Measurements from ENCODE around the gene LONRF2.

DNA sequence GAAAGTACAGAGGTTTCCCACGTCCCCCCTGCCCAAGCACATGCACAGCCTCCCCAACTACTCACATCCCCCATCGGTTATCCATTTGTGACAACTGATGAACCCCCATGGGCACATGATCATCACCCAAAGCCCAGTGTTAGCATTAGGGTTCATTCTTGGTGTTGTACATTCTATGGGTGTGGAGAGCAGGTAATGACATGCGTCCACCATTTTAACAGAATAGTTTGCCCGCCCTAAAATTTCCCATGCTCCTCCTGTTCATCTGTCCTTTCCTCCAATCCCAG lies 74.3 kb downstream of the LONRF2 start:
- TF ChIP-seq, protein P1, sequence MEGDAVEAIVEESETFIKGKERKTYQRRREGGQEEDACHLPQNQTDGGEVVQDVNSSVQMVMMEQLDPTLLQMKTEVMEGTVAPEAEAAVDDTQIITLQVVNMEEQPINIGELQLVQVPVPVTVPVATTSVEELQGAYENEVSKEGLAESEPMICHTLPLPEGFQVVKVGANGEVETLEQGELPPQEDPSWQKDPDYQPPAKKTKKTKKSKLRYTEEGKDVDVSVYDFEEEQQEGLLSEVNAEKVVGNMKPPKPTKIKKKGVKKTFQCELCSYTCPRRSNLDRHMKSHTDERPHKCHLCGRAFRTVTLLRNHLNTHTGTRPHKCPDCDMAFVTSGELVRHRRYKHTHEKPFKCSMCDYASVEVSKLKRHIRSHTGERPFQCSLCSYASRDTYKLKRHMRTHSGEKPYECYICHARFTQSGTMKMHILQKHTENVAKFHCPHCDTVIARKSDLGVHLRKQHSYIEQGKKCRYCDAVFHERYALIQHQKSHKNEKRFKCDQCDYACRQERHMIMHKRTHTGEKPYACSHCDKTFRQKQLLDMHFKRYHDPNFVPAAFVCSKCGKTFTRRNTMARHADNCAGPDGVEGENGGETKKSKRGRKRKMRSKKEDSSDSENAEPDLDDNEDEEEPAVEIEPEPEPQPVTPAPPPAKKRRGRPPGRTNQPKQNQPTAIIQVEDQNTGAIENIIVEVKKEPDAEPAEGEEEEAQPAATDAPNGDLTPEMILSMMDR (IDR thresholded peaks at IDR 0.05; ENCODE audit: low read depth, low read length): no peak
- no peak for TF ChIP-seq EZH2phosphoT487 (IDR thresholded peaks at IDR 0.05; ENCODE audit: low read depth)

All from OCI-LY3 (cell line).